Sciatic nerve (tissue), 2 donors: ENCODE results near the gene MTMR4. TPM values are rescaled to one million over a fixed set of nuclear protein-coding genes. Genes with fewer than 3 reads are reported as not detected.
A peak's percentile ranks its signal among the peaks of the same experiment; 100 is the strongest.

Experiments
- ATAC-seq: fragments of 200-7000 bp; cut with Tn5 transposase; one replicate; pipeline ENCODE4 v1.9.1; 2020; ENCODE audit warnings: mild to moderate bottlenecking, moderate library complexity
- DNase-seq: peaks from one replicate; pipeline ENCODE4 v3.0.0-alpha.2; 2020; ENCODE audit warnings: low spot score
- intact Hi-C: fragments of 100-400 bp; cut with DNase I; formaldehyde crosslinking; loops from one replicate; pipeline ENCODE4 v1.14.2; 2022
- total RNA-seq: library from RNA; stranded (reverse); fragmentation: NEBNext Ultra II Directional; extraction: Animal tissue kit (Norgen Biotek cat#: 25700); gene quantifications from one replicate; pipeline ENCODE4 v1.2.1, GENCODE V29; 2021
- donor health status: DM: no; HTN: no; CAD: no.
- donor health status: DM: no; HTN: no; CAD: no.

MTMR4 gene
- total RNA-seq, 1 donor from 2014 or later: 39.2 TPM

GRCh38 chr17:58528443-58528842 lies 14.0 kb upstream of the MTMR4 start:
- intact Hi-C loops: no loop called here
- no peak for ATAC-seq
- no peak for DNase-seq

DNA sequence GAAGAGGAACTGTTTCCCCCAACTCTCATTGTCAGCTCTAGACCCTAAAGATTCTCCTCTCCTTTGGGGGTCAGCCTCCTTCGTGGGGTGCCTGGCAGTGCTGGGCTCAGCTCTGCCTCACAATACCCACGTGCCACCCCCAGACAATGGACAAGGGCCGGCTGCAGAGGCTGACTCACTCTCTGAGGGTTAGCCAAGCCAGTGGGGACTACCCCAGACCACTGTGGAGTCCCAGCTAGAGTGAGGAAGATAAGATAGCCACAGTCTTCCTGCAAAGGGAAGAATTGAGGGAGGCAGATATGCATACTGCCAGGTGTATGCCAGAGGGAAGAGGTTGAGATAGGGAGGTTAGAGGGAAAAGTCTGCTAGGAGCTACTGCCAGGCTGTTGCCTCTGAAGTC lies 13.5 kb upstream of the MTMR4 start:
- DNase-seq (no peak), ATAC-seq (no peak)
- intact Hi-C loops: no loop called here

DNA sequence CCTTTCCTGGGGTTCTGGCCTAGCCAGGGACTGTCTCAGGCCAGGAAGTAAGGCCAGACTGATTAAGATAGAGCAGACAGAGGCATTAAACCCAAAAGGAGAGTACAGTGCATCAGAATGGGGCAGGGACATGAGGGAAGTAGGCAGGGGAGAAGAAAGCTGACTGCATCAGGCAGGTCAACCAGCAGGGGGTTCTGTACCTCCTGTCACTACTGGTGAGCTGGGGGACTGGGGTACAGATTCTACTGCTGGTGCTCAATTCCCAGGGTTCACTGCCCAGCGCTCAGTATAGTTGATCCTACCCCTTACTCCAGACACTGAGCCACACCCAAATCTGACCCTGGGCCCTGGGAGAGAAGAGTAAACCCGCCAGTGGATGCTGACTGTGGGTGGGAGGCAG lies 12.9 kb upstream of the MTMR4 start:
- ATAC-seq: no peak
- intact Hi-C loops: no loop called here
- no peak for DNase-seq

- DNase-seq: peak; percentile 71
- intact Hi-C loops: no loop called here
- ATAC-seq: peak; percentile 89
These were observed 10.8 kb upstream of the MTMR4 start for GRCh38 chr17:58525239-58525638.

GRCh38 chr17:58521680-58522079 lies 7.2 kb upstream of the MTMR4 start:
- no peak for ATAC-seq
- intact Hi-C loops: loop anchor here (5.0 kb wide), 1 partner anchor 481 kb away; no protein-coding TSS in a partner anchor
- DNase-seq: no peak

- intact Hi-C loops: loop anchor here (5.0 kb wide), 1 partner anchor 481 kb away; no protein-coding TSS in a partner anchor
- no peak for DNase-seq
- ATAC-seq: no peak
These were observed 6.5 kb upstream of the MTMR4 start for GRCh38 chr17:58520843-58521430.

DNA sequence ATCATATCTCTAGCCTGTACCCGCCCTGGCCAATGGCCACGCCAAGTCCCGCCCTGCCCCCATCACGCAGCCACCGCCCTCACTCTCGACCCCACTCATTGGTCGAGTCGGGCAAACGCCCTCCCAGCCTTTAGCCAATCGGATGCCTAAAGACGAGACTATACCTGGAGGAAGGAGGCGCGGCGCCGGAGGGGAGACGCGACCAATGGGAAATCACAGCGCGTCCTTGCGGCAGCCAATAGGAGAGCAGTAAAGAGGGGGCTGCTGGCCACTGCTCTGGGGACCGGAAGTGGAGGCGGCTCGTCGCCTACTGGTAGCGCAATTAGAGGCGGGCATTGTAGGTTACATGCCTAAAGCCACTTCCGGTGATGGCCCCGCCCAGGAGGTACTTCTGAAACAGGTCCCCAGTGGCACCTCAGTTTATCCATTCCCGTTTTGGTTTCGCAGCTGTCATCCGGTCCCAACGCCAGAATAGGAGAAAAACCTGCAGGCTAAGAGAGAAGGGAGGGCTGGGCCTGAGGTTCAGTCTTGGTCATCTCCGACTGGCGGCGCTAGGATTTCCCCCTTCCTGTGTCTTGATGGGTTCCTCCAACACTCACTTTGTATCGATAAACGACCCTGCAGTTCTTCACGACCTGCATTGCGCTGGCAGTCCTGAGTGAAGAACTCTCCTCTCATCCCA lies 3.6 kb upstream of the MTMR4 start:
- ATAC-seq (peak; percentile 96), DNase-seq (peak; percentile 100)
- intact Hi-C loops: no loop called here

GRCh38 chr17:58517378-58517927 lies 3.0 kb upstream of the MTMR4 start:
- intact Hi-C loops: no loop called here
- ATAC-seq: no peak

DNA sequence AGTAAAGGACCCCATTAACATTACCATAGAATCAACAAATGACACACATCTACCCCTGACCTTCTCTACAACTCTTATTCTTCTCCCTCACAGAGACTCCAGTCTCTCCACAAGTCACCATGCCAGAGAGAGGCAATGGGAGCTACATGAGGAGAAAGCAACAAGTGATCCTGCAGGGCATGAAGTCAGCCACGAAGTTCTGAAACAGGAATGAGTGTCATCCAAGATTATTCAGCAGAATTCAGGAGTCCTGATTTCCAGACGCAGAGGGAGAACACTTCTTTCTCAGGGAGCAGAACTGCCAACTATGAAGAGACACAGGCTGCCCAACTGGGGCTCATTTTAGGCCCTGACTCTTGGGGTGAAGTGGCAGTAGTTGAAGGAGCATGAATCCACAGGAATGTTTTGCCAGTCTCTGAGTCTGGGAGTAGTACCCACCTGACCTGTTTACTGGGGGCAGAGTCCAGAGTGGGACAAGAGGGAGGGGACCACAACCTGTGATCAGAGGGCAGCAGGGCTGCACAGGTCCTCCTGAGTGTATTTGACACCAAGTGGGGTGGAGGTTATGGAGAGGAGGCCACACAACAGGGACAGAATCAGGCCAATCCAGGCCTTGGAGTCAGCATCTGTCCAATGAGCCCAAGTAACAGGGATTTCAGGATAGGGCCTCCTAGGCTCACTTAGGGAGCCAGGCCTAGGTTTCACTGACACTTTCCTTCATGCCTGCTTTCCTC lies 2.4 kb upstream of the MTMR4 start:
- no peak for DNase-seq
- intact Hi-C loops: no loop called here
- ATAC-seq: no peak

More at GRCh38 chr17:58517378-58517927, 3.0 kb upstream of the MTMR4 start:
- no peak for DNase-seq

- intact Hi-C loops: no loop called here
- ATAC-seq (no peak), DNase-seq (no peak)
These were observed 848 bp upstream of the MTMR4 start for GRCh38 chr17:58515286-58515685.

DNA sequence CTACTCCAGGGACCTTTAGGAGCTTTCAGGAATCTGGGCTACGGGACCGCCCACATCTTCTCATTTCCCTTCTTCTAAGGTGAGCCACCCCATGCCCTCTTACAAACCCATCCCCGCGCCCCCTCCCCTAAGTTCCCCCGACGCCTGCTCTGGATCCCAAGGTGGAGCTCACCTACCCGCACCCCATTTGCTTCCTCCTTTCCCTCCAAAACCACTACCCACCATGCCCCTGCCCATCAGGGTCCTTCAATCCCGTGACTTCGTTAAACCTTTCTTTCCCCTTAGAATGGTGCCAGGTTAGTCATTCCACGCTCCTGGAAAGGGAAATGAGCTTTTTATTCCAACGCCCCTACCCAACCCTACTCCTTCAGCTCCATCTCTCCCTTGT lies 326 bp upstream of the MTMR4 start:
- intact Hi-C loops: no loop called here

DNA sequence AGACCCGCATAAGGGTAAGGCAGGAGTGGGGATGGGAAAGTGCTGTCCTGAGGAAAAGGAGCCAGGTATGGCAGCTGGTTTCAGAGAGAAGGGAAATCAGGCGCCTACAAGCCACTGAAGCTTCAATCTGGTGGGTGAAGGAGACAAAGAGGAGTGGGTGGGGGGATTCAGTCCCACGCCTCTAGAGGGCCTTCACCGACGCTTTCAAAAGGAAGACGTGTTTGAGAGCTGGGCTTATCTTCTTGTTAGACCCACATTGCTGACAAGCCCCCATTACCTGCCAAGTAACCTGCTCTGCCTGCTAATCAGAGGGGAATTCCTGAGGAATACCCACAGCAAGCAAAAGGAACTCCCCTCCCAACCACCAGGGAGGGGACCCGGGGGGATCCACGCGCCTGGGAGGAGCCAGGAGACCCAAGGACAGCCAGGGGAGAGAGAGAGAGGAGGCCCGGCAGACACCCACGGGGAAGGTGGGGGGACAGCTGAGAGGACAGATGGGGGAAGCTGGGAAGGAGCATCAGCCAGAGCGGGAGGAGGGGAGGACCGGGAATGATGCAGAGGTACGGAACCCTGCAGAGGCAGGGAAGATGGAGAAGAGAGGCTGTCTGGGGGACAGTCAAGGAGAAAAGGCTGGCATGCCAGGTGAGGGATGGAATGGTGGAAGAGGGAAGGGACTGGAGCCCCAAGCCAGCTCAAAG lies 1.0 kb downstream of the MTMR4 start:
- intact Hi-C loops: no loop called here
- no peak for DNase-seq
- no peak for ATAC-seq

More for the DNA sequence above, 326 bp upstream of the MTMR4 start:
- ATAC-seq (no peak), DNase-seq (no peak)

GRCh38 chr17:58510075-58510474 lies 4.4 kb downstream of the MTMR4 start:
- no peak for ATAC-seq
- no peak for DNase-seq
- intact Hi-C loops: no loop called here

DNA sequence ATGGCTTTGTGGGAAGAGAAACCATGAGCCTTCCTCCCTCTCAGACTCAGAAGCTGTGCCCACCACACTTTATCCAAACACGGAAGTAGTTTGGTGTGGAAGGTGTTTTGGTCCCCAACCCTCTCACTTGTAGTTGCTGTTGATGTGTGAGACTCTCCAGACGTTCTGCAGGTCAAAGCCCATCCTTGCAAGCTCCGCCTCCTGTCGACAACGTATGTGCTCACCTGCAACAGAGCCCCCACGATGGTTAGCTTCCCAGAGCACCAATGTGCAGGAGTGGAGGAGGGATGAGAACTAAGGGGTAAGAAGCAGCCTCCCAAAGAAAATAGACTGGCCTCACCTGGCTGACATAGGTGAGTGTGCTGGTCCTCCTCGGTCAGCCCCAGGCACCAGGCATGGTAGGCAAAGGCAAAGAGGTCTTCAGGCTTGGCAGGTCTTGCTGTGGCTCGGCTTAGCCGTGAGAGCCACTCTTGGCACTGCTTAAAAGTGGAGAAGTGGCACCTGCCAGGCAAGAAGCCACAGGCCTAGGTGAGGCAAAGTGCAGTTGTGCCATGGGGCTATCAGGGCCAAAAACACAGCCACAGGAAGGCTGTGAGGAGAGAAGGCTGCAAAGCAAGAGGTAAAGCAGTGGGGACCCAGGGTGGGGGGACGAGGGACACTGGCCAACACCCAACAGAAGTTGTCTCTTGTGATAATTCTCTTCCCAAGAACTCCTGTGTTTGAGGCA lies 5.9 kb downstream of the MTMR4 start:
- ATAC-seq: no peak
- intact Hi-C loops: no loop called here
- no peak for DNase-seq

GRCh38 chr17:58507123-58507634 lies 7.3 kb downstream of the MTMR4 start:
- intact Hi-C loops: no loop called here
- ATAC-seq: no peak
- DNase-seq: no peak

GRCh38 chr17:58506354-58507080 lies 7.9 kb downstream of the MTMR4 start:
- intact Hi-C loops: no loop called here
- DNase-seq: no peak
- ATAC-seq: no peak

DNA sequence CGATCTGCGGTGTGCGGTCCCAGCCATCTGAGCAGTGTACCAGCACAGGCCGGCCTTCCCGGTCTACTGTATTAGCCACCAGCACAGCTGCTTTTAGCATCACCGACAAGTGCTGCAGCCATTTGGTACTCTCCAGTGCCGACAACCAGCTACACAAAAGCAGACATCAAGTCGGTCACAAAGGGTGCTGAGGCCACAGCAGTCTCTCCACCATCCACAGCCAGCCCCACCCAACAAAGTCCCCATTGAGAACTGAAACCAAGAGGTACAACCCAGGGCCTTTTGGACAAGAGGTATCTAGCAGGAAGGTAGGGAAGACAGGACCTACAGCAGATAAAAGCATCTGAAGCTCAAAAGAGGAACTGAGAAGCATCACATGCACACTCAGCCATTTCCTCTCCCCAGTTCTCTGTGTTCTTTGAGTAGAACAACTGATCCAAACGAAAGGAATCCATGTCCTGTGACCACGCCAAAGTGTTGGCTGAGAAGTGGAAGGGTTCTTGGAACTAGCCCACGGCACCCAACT lies 9.5 kb downstream of the MTMR4 start:
- ATAC-seq: peak; percentile 44
- intact Hi-C loops: no loop called here
- DNase-seq: no peak

- no peak for ATAC-seq
These were observed 10.6 kb downstream of the MTMR4 start for GRCh38 chr17:58503866-58504265.

More at GRCh38 chr17:58503866-58504265, 10.6 kb downstream of the MTMR4 start:
- no peak for DNase-seq
- intact Hi-C loops: no loop called here
